Upper lobe of left lung (tissue), 4 donors: ENCODE results near the gene SETD2.

Experiments
- POLR2AphosphoS5 ChIP-seq, 2 donors: sonication (generic); formaldehyde crosslinking; IDR thresholded peaks; one replicate each; pipeline ENCODE4 v1.5.1; 2017; ENCODE audit warnings: antibody characterized with exemption in 2 of 2
- TF ChIP-seq, protein P1 (sequence below), 6 experiments: fragments of 450-650 bp in 4 of 6; fragments of 200-600 bp in 2 of 6; sonication (generic) in 2 of 6; IDR thresholded peaks; one replicate each; pipeline ENCODE4 v1.5.1; 2016 to 2019; ENCODE audit warnings: antibody characterized with exemption in 6 of 6

DNA sequence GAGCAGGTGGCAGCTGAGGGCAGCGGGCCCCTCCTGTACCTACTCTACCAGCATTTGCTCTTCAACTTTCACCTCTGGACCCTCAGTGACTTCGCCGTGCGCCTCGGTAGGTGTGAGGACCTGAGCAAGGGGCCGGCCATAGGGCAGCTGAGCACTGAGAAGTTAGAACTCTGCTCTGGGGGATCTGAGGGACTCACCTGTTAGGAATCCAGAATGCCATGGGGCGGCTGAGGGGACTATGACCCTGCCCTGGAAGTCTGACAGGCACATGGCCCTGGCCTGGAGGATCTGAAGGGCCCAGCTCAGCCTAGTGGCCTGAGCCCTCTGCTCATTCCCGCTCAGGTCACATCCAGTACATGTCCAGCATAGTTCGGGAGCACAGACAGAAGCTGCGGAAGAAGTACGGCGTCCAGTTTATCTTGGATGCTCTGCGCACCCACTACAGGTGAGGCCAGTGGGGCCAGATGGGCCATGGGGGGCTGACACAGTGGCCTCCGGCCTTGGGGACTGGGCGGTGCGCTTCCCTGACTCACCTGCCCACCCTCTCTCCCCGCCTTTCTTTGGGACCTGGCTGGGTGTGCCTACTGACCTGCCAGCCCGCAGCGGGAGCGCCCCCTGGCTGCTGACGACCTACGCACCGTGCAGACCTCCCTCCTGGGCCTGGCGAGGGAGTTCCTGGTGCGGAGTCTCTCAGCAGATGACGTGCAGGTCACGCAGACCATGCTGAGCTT lies 165.6 kb downstream of the SETD2 start:
- TF ChIP-seq, protein P1, sequence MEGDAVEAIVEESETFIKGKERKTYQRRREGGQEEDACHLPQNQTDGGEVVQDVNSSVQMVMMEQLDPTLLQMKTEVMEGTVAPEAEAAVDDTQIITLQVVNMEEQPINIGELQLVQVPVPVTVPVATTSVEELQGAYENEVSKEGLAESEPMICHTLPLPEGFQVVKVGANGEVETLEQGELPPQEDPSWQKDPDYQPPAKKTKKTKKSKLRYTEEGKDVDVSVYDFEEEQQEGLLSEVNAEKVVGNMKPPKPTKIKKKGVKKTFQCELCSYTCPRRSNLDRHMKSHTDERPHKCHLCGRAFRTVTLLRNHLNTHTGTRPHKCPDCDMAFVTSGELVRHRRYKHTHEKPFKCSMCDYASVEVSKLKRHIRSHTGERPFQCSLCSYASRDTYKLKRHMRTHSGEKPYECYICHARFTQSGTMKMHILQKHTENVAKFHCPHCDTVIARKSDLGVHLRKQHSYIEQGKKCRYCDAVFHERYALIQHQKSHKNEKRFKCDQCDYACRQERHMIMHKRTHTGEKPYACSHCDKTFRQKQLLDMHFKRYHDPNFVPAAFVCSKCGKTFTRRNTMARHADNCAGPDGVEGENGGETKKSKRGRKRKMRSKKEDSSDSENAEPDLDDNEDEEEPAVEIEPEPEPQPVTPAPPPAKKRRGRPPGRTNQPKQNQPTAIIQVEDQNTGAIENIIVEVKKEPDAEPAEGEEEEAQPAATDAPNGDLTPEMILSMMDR (IDR thresholded peaks at IDR 0.05), result peak; percentile 69 to 95 (median 91)
- TF ChIP-seq POLR2AphosphoS5 (IDR thresholded peaks at IDR 0.05), result no peak
